Mucosa of descending colon (tissue), 3 donors: ENCODE data around the gene GNB1L. TPM values are rescaled to one million over a fixed set of nuclear protein-coding genes. Genes with fewer than 3 reads are reported as not detected.

ENCODE experiments used
- ATAC-seq: fragments of 200-7000 bp; cut with Tn5 transposase; one replicate; pipeline ENCODE4 v1.9.1; 2020; ENCODE audit warnings: mild to moderate bottlenecking, moderate library complexity
- DNase-seq, 3 donors: peaks; one replicate each; pipeline ENCODE4 v3.0.0-alpha.2; 2020
- H3K36me3 ChIP-seq: fragments of 200-600 bp; one replicate; pipeline ENCODE4 v1.8.0; 2021; ENCODE audit warnings: low read depth, mild to moderate bottlenecking
- H3K4me1 ChIP-seq: fragments of 200-600 bp; one replicate; pipeline ENCODE4 v1.8.0; 2021; ENCODE audit warnings: low read depth, mild to moderate bottlenecking
- H3K4me3 ChIP-seq: fragments of 200-600 bp; one replicate; pipeline ENCODE4 v1.8.0; 2021; ENCODE audit warnings: mild to moderate bottlenecking
- H3K9me3 ChIP-seq: fragments of 200-600 bp; one replicate; pipeline ENCODE4 v1.8.0; 2021; ENCODE audit warnings: mild to moderate bottlenecking
- intact Hi-C, 2 donors: fragments of 100-400 bp; cut with DNase I in 1 of 2; cut with micrococcal nuclease in 1 of 2; formaldehyde crosslinking; loops; one replicate each; pipeline versions ENCODE4 v1.11.0 to v1.11.1; 2022; cut with DNase I, micrococcal nuclease
- total RNA-seq, 3 donors: library from RNA; stranded (reverse); fragmentation: NEBNext Ultra II Directional in 2 of 3; extraction: Animal tissue kit (Norgen Biotek cat#: 25700) in 2 of 3; gene quantifications; one replicate each; pipeline versions ENCODE4 v1.2.1 to v1.2.4, GENCODE V29; 2021 to 2023
- TF ChIP-seq, protein P1 (sequence below): fragments of 200-600 bp; IDR thresholded peaks from one replicate; pipeline ENCODE4 v1.8.0; 2022; ENCODE audit warnings: antibody characterized with exemption, mild to moderate bottlenecking
- donor health status: DM: no; HTN: no; CAD: no; lungs with moderate emphysema.
- donor health status: DM: no; HTN: no; CAD: no.
- donor health status: DM: no; HTN: yes; CAD: no.

GNB1L gene
- total RNA-seq, 3 donors from 2014 or later = 2.7 to 4.7 (median 3.4) TPM

DNA sequence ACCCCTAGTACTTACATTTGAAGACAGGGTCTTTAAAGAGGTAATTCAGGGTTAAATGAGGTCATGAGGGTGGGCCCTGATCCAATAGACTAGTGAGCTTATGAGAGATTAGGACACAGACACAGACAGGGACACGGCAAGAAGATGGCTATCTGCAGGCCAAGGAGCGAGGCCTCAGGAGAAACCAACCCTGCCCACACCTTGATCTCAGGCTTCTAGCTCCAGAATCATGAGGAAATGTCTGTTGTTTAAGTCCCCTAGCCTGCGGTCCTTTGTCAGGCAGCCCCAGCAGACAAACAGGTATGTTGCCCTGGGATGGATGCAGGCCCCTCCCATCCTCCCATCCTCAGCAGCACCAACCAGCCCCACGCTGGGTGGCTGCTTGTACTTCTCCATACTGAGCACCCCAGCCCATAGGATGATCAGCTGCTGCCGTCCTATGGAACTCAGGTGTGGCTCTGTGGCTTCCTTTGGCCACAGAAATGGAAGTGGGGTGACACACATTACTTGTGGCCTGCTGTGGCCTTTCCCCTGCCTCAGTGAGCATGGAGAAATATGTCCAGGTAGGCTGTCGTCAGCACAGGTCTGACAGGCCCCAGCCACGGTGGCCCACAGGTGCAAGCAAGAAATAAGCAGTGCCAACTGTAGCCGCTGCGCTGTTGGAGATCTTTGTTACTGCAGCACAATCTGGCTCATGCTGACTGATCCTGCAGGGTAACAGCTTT, 7.9 kb downstream of the GNB1L start:
- intact Hi-C loops = no loop called here

DNA sequence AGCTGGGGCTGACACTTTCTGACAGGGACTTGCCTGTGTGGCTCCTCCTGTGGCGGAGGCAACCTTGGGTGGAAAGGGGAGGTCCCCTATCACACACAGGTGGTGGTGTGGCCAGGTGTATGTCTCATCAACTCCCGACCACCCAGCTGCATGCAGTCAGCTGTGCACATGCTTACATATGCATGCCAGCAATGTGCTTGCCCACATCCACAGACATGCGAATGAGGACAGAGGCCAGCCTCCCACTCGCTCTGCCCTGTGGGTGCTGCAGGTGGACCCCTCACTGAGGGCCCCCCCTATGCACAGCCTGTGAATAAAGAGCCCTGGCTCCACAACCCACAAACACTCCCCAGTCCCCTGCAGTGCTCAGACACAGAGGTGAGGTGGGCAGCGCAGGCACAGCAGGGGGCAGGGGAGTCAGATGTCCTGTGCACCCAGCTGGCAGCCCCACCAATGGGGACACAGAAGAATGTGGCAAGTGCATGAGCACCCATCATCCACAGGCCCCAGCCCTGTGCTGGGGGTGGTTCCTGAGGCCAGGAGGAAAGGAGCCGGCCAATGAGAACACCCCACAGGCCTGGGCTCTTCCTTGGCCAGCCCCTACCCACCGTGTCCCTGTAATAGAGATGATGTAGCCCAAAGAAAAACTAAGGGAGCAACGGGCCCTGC, 9.5 kb downstream of the GNB1L start:
- DNase-seq (no peak), ATAC-seq (no peak)
- no peaks in the 10 kb centered on the region for H3K36me3 ChIP-seq
- intact Hi-C loops = no loop called here
- TF ChIP-seq, protein P1, sequence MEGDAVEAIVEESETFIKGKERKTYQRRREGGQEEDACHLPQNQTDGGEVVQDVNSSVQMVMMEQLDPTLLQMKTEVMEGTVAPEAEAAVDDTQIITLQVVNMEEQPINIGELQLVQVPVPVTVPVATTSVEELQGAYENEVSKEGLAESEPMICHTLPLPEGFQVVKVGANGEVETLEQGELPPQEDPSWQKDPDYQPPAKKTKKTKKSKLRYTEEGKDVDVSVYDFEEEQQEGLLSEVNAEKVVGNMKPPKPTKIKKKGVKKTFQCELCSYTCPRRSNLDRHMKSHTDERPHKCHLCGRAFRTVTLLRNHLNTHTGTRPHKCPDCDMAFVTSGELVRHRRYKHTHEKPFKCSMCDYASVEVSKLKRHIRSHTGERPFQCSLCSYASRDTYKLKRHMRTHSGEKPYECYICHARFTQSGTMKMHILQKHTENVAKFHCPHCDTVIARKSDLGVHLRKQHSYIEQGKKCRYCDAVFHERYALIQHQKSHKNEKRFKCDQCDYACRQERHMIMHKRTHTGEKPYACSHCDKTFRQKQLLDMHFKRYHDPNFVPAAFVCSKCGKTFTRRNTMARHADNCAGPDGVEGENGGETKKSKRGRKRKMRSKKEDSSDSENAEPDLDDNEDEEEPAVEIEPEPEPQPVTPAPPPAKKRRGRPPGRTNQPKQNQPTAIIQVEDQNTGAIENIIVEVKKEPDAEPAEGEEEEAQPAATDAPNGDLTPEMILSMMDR = no peak
- no peaks in the 10 kb centered on the region for H3K9me3 ChIP-seq
- no peak overlapping the region for H3K4me3 ChIP-seq
- no peaks in the 10 kb centered on the region for H3K4me1 ChIP-seq

More for the DNA sequence above, 7.9 kb downstream of the GNB1L start:
- TF ChIP-seq, protein P1 = no peak
- Histone ChIP-seq H3K36me3 (peaks cover 3% of the 10 kb centered on the region), H3K9me3 (no peaks in the 10 kb centered on the region), H3K4me1 (no peaks in the 10 kb centered on the region), H3K4me3 (no peak overlapping the region)
- ATAC-seq (no peak), DNase-seq (no peak)

DNA sequence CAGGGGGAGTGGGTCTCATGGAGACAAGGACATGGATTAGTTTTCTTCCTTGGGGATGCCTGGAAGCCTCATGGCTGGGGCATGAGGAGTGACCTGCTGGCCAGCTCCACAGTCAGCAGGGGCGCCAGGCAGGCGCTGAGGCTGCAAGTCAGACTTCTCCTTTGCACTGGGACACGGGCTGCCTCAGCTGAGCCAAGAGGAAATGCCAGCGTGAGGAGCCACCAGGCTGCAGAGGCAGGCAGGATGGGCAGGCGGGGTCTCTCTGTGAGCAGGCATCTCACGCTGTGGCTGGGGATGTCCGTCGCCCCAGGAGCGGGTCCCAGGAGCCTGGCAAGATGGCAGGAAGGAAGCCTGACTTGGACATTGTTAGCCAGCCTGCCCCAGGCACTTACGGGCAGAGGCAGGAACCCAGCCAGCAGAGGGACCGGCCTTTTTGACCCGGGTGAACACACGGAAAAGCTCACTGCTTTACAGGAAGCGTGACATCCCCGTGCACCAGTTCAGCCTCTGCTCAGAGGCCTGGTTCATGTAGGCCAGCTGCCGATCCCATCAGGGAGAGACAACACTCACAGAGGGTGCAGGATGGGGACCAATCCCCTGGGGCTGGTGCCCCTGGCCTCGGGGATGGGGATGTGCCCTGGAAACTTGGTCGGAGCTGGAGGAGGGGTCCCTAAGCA, 10.2 kb downstream of the GNB1L start:
- no peaks in the 10 kb centered on the region for H3K4me1 ChIP-seq
- H3K9me3 ChIP-seq = no peaks in the 10 kb centered on the region
- DNase-seq (peak in 2 of 3 donors; percentile 16 to 67), ATAC-seq (peak; percentile 32)
- TF ChIP-seq, protein P1 = no peak
- H3K36me3 ChIP-seq = no peaks in the 10 kb centered on the region
- H3K4me3 ChIP-seq = no peak overlapping the region
- intact Hi-C loops = no loop called here

DNA sequence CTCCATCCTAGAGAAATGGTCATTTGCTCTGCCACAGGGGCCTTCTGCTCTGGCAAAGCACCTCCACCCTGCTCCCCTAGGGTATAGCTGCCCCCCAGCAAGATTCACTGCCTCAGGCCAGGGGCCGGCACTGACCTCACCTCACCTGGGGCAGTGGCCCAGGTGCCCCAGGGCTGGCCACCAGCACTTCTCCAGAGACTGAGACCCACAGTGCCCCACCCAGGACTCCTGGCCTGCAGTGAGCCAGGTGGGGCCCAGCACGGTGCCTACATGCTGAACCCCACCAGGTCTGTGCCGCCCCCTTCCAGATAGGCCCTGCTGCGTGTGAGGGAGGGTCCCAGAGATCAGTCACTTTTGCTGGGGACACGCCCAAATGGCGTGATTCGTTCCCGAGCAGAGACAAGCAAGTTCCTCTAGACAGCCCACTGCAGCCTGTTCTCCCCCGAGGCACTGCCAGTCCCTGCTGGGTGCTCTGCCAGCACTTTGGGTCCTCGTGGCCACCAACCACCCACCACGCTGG, 10.8 kb downstream of the GNB1L start:
- TF ChIP-seq, protein P1 = no peak
- ATAC-seq (no peak), DNase-seq (peak in 1 of 3 donors; percentile 48)
- Histone ChIP-seq H3K9me3 (no peaks in the 10 kb centered on the region), H3K4me1 (no peaks in the 10 kb centered on the region), H3K4me3 (no peak overlapping the region), H3K36me3 (no peaks in the 10 kb centered on the region)
- intact Hi-C loops = no loop called here

DNA sequence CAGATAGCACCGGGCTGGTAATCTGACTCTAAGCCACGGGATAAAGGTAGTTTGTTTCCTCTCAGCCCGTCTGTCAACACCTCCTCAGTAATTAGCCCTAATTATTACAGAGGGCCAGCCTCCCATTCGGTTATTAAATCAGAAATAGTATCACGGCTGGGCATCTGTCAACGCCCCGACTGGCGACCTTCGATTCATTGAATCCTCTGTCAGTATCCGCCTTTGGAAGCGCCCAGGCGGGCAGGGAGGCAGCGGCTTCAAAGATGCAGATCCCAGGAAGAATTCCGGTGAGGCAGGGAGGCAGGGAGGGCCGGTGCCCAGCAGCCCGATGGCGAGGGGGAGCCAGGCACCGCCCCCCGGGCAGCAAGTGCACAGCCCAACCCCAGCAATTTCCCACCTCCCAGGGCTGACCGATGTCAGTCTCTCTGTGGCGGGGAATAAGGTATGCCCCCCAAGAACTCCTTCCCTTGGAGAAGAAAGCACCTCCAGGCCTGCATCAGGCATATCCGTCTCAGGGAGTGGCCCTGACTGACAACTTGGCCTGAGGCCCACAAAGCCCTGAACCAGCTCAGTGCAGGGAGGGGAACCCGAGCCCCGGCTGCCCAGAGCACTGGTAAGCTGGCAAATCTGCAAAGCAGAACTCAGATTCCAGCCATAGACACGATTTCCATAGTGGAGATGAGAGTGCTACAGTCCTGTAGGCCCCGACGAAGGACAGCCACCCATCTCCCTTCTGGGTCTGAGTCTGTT, 11.4 kb downstream of the GNB1L start:
- TF ChIP-seq, protein P1 = no peak
- intact Hi-C loops = no loop called here
- H3K36me3 ChIP-seq = no peaks in the 10 kb centered on the region
- ATAC-seq (no peak), DNase-seq (no peak)
- H3K9me3 ChIP-seq = no peaks in the 10 kb centered on the region
- no peaks in the 10 kb centered on the region for H3K4me1 ChIP-seq
- H3K4me3 ChIP-seq = no peak overlapping the region
